GM12878 (cell line): ENCODE results near the gene PKM.

Experiments used
- CREB1 ChIP-seq: IDR thresholded peaks from 2 replicates; pipeline ENCODE4 v1.6.1; 2012; ENCODE audit warnings: low read depth, mild to moderate bottlenecking, inconsistent platforms
- CTCF ChIP-seq, 3 experiments: IDR thresholded peaks in 2 of 3; conservative IDR thresholded peaks in 1 of 3; 2 replicates each; pipeline ENCODE4 v1.5.1; 2011; ENCODE audit warnings: low read depth in 3 of 3, low read length in 3 of 3, mild to moderate bottlenecking in 3 of 3, control low read depth in 2 of 3, moderate library complexity in 2 of 3, inconsistent platforms in 1 of 3, mixed read lengths in 1 of 3; ENCODE audit not compliant: control insufficient read depth in 2 of 3, insufficient read depth in 1 of 3; ENCODE audit errors: extremely low read depth in 1 of 3
- MXI1 ChIP-seq: fragments of 150-350 bp; IDR thresholded peaks from 2 replicates; pipeline ENCODE4 v1.6.1; 2011; ENCODE audit warnings: low read depth, mild to moderate bottlenecking, inconsistent platforms, low read length, improper control_type of control experiment
- POLR2A ChIP-seq: IDR thresholded peaks from 2 replicates; pipeline ENCODE4 v1.6.1; 2011; ENCODE audit warnings: low read depth, mild to moderate bottlenecking, low read length
- POLR2AphosphoS5 ChIP-seq: IDR thresholded peaks from 2 replicates; pipeline ENCODE4 v1.6.1; 2011; ENCODE audit warnings: mild to moderate bottlenecking, low read length, inconsistent platforms
- SREBF2 ChIP-seq: IDR thresholded peaks from 2 replicates; pipeline ENCODE4 v1.6.1; 2012; ENCODE audit warnings: mild to moderate bottlenecking, low read length
- USF1 ChIP-seq: IDR thresholded peaks from 2 replicates; pipeline ENCODE4 v1.6.1; 2011; ENCODE audit warnings: borderline replicate concordance, low read depth, mild to moderate bottlenecking, moderate library complexity, mixed read lengths, low read length; ENCODE audit not compliant: insufficient read depth; ENCODE audit errors: extremely low read length

- TF ChIP-seq MXI1 (no peak), POLR2AphosphoS5 (no peak), CTCF (IDR thresholded peaks at IDR 0.05 in 2 of 3, conservative IDR thresholded peaks at IDR 0.05 in 1 of 3; ENCODE audit: control insufficient read depth in 2 of 3, extremely low read depth in 1 of 3, insufficient read depth in 1 of 3, low read depth in 3 of 3, low read length in 3 of 3) (no peak), USF1 (no peak), CREB1 (no peak), SREBF2 (no peak), POLR2A (no peak)
These were observed 6.8 kb upstream of the PKM start for GRCh38 chr15:72237853-72238224.
